Measurements from ENCODE around the gene FOXK1. TPM values are rescaled to one million over a fixed set of nuclear protein-coding genes. Genes with fewer than 3 reads are reported as not detected.

The FOXK1 gene
- total RNA-seq, 6 experiments from 2014 or later: 3.8 to 8.4 (median 6.9) TPM

- Histone ChIP-seq H3K4me3 (no peak overlapping the region), H3K27me3 (no peaks in the 10 kb centered on the region), H3K36me3 (no peaks in the 10 kb centered on the region), H3K27ac (no peak overlapping the region), H3K4me1 (no peaks in the 10 kb centered on the region), H3K9me3 (no peaks in the 10 kb centered on the region)
- 83% methylated on average over 2 of the region's 7 CpGs for WGBS (ENCODE audit: insufficient coverage, low coverage, low lambda C conversion rate, missing lambda C conversion rate)
- TF ChIP-seq CTCF (IDR thresholded peaks at IDR 0.05) (no peak), POLR2A (IDR thresholded peaks at IDR 0.05) (no peak)
- ATAC-seq (no peak), DNase-seq (no peak)
- intact Hi-C loops (cut with DNase I): no loop called here
Observed at GRCh38 chr7:4648111-4648510, 34.0 kb upstream of the FOXK1 start.

GRCh38 chr7:4650433-4651047 is 31.6 kb upstream of the FOXK1 start:
- peak in 2 of 3 donors; percentile 35 to 57 for DNase-seq
- H3K36me3 ChIP-seq: no peaks in the 10 kb centered on the region
- 63% methylated on average over 4 of the region's 18 CpGs for WGBS (ENCODE audit: insufficient coverage, low coverage, low lambda C conversion rate, missing lambda C conversion rate)
- ATAC-seq: peak; percentile 49 to 64 (median 58)
- TF ChIP-seq CTCF (IDR thresholded peaks at IDR 0.05) (no peak), POLR2A (IDR thresholded peaks at IDR 0.05) (no peak)
- H3K4me1 ChIP-seq: no peaks in the 10 kb centered on the region
- H3K27ac ChIP-seq: no peak overlapping the region
- no peaks in the 10 kb centered on the region for H3K27me3 ChIP-seq
- H3K4me3 ChIP-seq: no peak overlapping the region
- H3K9me3 ChIP-seq: no peaks in the 10 kb centered on the region
- intact Hi-C loops (cut with DNase I): no loop called here

- Histone ChIP-seq H3K4me3 (no peak overlapping the region), H3K36me3 (no peaks in the 10 kb centered on the region), H3K4me1 (no peaks in the 10 kb centered on the region), H3K27ac (no peak overlapping the region), H3K27me3 (no peaks in the 10 kb centered on the region), H3K9me3 (no peaks in the 10 kb centered on the region)
- ATAC-seq (no peak), DNase-seq (no peak)
- intact Hi-C loops (cut with DNase I): no loop called here
- 83% methylated on average over 3 of the region's 5 CpGs for WGBS (ENCODE audit: insufficient coverage, low coverage, low lambda C conversion rate, missing lambda C conversion rate)
- no peak for TF ChIP-seq POLR2A (IDR thresholded peaks at IDR 0.05)
- no peak for TF ChIP-seq CTCF (IDR thresholded peaks at IDR 0.05)
Observed at GRCh38 chr7:4653771-4654170, 28.3 kb upstream of the FOXK1 start.

- H3K27ac ChIP-seq: no peak overlapping the region
- TF ChIP-seq CTCF (IDR thresholded peaks at IDR 0.05) (no peak), POLR2A (IDR thresholded peaks at IDR 0.05) (no peak)
- H3K4me1 ChIP-seq: no peaks in the 10 kb centered on the region
- H3K4me3 ChIP-seq: no peak overlapping the region
- H3K9me3 ChIP-seq: no peaks in the 10 kb centered on the region
- H3K36me3 ChIP-seq: no peaks in the 10 kb centered on the region
- intact Hi-C loops (cut with DNase I): no loop called here
- H3K27me3 ChIP-seq: no peaks in the 10 kb centered on the region
- WGBS (ENCODE audit: insufficient coverage, low coverage, low lambda C conversion rate, missing lambda C conversion rate): 73% methylated on average over 2 of the region's 2 CpGs
- DNase-seq (no peak), ATAC-seq (no peak)
Observed at GRCh38 chr7:4655311-4655710, 26.8 kb upstream of the FOXK1 start.

GRCh38 chr7:4655896-4656295 is 26.2 kb upstream of the FOXK1 start:
- H3K27me3 ChIP-seq: no peaks in the 10 kb centered on the region
- no peaks in the 10 kb centered on the region for H3K9me3 ChIP-seq
- H3K36me3 ChIP-seq: no peaks in the 10 kb centered on the region
- DNase-seq: no peak
- no peaks in the 10 kb centered on the region for H3K4me1 ChIP-seq
- no peak overlapping the region for H3K4me3 ChIP-seq
- intact Hi-C loops (cut with DNase I): no loop called here
- 83% methylated on average over 4 of the region's 4 CpGs for WGBS (ENCODE audit: insufficient coverage, low coverage, low lambda C conversion rate, missing lambda C conversion rate)
- no peak overlapping the region for H3K27ac ChIP-seq
- TF ChIP-seq POLR2A (IDR thresholded peaks at IDR 0.05) (no peak), CTCF (IDR thresholded peaks at IDR 0.05) (no peak)
- ATAC-seq: no peak

Data from right lobe of liver (tissue), 6 donors.